Astrocyte (in vitro differentiated cells and primary cell): Measurements from ENCODE around the gene LINS1. TPM values are rescaled to one million over a fixed set of nuclear protein-coding genes. Genes with fewer than 3 reads are reported as not detected.
"Not testable (repeated sequence)": the region's sequence is repeated elsewhere in the genome, so short reads cannot be mapped to it uniquely, and the experiment has no call there.

Experiments used
- DNase-seq: peaks from one replicate; pipeline ENCODE4 v3.0.0-alpha.2; 2010; ENCODE audit warnings: low read depth
- FAIRE-seq: peaks from 2 replicates; lab custom pipeline; 2011; peaks lifted over from hg19 to GRCh38; lab: Jason Lieb, UNC
- H2AFZ ChIP-seq: 2 replicates; pipeline ENCODE4 v1.6.0; 2012; ENCODE audit warnings: low read depth, low read length, inconsistent platforms
- H3K27ac ChIP-seq: 2 replicates; pipeline ENCODE4 v1.5.1; 2011; ENCODE audit warnings: low read depth, low read length, inconsistent platforms
- H3K27me3 ChIP-seq: 2 replicates; pipeline ENCODE4 v1.6.0; 2011; ENCODE audit warnings: low read length, inconsistent platforms; ENCODE audit not compliant: insufficient read depth
- H3K36me3 ChIP-seq: 2 replicates; pipeline ENCODE4 v1.5.1; 2011; ENCODE audit warnings: low read length, inconsistent platforms; ENCODE audit not compliant: insufficient read depth
- H3K4me1 ChIP-seq: 2 replicates; pipeline ENCODE4 v1.5.1; 2011; ENCODE audit warnings: low read length, inconsistent platforms; ENCODE audit not compliant: insufficient read depth
- H3K4me2 ChIP-seq: 2 replicates; pipeline ENCODE4 v1.6.0; 2012; ENCODE audit warnings: low read length, inconsistent platforms
- H3K4me3 ChIP-seq: 2 replicates; pipeline ENCODE4 v1.5.1; 2011; ENCODE audit warnings: low read depth, mild to moderate bottlenecking, low read length, inconsistent platforms; ENCODE audit not compliant: insufficient read depth
- H3K79me2 ChIP-seq: 2 replicates; pipeline ENCODE4 v1.6.0; 2012; ENCODE audit warnings: mild to moderate bottlenecking, low read length, inconsistent platforms; ENCODE audit not compliant: insufficient read depth
- H3K9ac ChIP-seq: 2 replicates; pipeline ENCODE4 v1.6.0; 2012; ENCODE audit warnings: mild to moderate bottlenecking, low read length, inconsistent platforms
- H3K9me3 ChIP-seq: 2 replicates; pipeline ENCODE4 v1.5.1; 2012; ENCODE audit warnings: low read depth, mild to moderate bottlenecking, low read length, inconsistent platforms; ENCODE audit not compliant: insufficient read depth
- H4K20me1 ChIP-seq: 2 replicates; pipeline ENCODE4 v1.6.0; 2012; ENCODE audit warnings: low read length, inconsistent platforms; ENCODE audit not compliant: insufficient read depth
- H3K27ac Mint-ChIP-seq: one replicate; pipeline ENCODE4 v1.8.0; 2021; ENCODE audit warnings: mild to moderate bottlenecking, mixed read lengths; ENCODE audit not compliant: unreplicated experiment
- H3K27me3 Mint-ChIP-seq: one replicate; pipeline ENCODE4 v1.8.0; 2021; ENCODE audit warnings: low read depth, mixed read lengths; ENCODE audit not compliant: unreplicated experiment
- H3K36me3 Mint-ChIP-seq: one replicate; pipeline ENCODE4 v1.8.0; 2021; ENCODE audit warnings: low read depth, mixed read lengths; ENCODE audit not compliant: unreplicated experiment
- H3K4me1 Mint-ChIP-seq: one replicate; pipeline ENCODE4 v1.8.0; 2021; ENCODE audit warnings: low read depth, mixed read lengths; ENCODE audit not compliant: unreplicated experiment
- H3K4me3 Mint-ChIP-seq: one replicate; pipeline ENCODE4 v1.8.0; 2021; ENCODE audit warnings: mild to moderate bottlenecking, moderate library complexity, mixed read lengths; ENCODE audit not compliant: unreplicated experiment
- H3K9me3 Mint-ChIP-seq: one replicate; pipeline ENCODE4 v1.8.0; 2021; ENCODE audit warnings: mild to moderate bottlenecking, mixed read lengths; ENCODE audit not compliant: unreplicated experiment
- CTCF ChIP-seq: IDR thresholded peaks from 2 replicates; pipeline ENCODE4 v1.5.1; 2011; ENCODE audit warnings: low read depth, mild to moderate bottlenecking, inconsistent platforms, low read length, moderate library complexity; ENCODE audit not compliant: insufficient read depth
- EZH2 ChIP-seq: IDR thresholded peaks from 2 replicates; pipeline ENCODE4 v1.6.1; 2012; ENCODE audit warnings: mild to moderate bottlenecking, low read length, inconsistent platforms; ENCODE audit not compliant: insufficient read depth
- total RNA-seq: library from RNA; stranded (reverse); gene quantifications from 2 replicates; pipeline ENCODE4 v1.2.1, GENCODE V29; 2021

The LINS1 gene
- total RNA-seq, 1 donor from 2014 or later, result 10.7 TPM

- DNase-seq (peak; percentile 59), FAIRE-seq (no peak)
- H3K27me3 Mint-ChIP-seq, result no peaks in the 10 kb centered on the region
- H3K79me2 ChIP-seq, result peaks cover 85% of the 10 kb centered on the region
- H3K4me3 Mint-ChIP-seq, result no peak overlapping the region
- no peak overlapping the region for H3K9ac ChIP-seq
- no peaks in the 10 kb centered on the region for H3K27me3 ChIP-seq
- no peak overlapping the region for H3K27ac Mint-ChIP-seq
- H3K36me3 ChIP-seq, result no peaks in the 10 kb centered on the region
- no peak overlapping the region for H3K4me2 ChIP-seq
- H3K27ac ChIP-seq, result no peak overlapping the region
- H3K9me3 ChIP-seq, result peaks cover 11% of the 10 kb centered on the region
- TF ChIP-seq EZH2 (no peak), CTCF (no peak)
- no peaks in the 10 kb centered on the region for H3K4me1 ChIP-seq
- H3K4me3 ChIP-seq, result no peak overlapping the region
- peaks cover 5% of the 10 kb centered on the region for H3K4me1 Mint-ChIP-seq
- H4K20me1 ChIP-seq, result peaks cover 50% of the 10 kb centered on the region
- H2AFZ ChIP-seq, result no peak overlapping the region
- peaks cover 9% of the 10 kb centered on the region for H3K36me3 Mint-ChIP-seq
- peaks cover 4% of the 10 kb centered on the region for H3K9me3 Mint-ChIP-seq
These were observed 9.1 kb downstream of the LINS1 start for GRCh38 chr15:100592898-100593297.

DNA sequence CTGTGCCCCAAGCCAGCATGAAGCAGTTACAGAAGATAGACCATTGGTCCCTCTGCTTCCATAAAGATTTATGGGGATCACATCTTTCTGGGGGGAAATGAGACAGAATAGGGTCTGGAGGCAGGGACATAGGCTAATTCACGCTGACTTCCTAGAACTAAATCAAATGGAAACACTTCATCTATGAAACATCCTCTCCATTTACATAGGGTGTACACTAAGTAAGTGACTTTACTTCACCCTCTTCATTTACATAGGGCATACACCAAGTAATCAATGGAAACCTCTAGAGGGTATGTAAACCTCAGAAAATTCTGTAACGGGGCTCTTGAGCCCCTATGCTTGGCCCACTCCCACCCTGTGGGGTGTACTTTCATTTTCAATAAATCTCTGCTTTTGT is 10.1 kb downstream of the LINS1 start:
- Mint-ChIP-seq H3K9me3 (peaks cover 4% of the 10 kb centered on the region), H3K27ac (no peak overlapping the region), H3K4me1 (peaks cover 2% of the 10 kb centered on the region), H3K36me3 (peaks cover 12% of the 10 kb centered on the region), H3K27me3 (no peaks in the 10 kb centered on the region), H3K4me3 (no peak overlapping the region)
- Histone ChIP-seq H3K36me3 (no peaks in the 10 kb centered on the region), H3K79me2 (peaks cover 80% of the 10 kb centered on the region), H3K4me3 (no peak overlapping the region), H4K20me1 (peaks cover 46% of the 10 kb centered on the region), H3K9ac (no peak overlapping the region), H3K27me3 (no peaks in the 10 kb centered on the region), H3K4me2 (no peak overlapping the region), H3K9me3 (peaks cover 12% of the 10 kb centered on the region), H2AFZ (no peak overlapping the region), H3K4me1 (no peaks in the 10 kb centered on the region), H3K27ac (no peak overlapping the region)
- DNase-seq (no peak), FAIRE-seq (no peak)
- TF ChIP-seq CTCF (no peak), EZH2 (no peak)

DNA sequence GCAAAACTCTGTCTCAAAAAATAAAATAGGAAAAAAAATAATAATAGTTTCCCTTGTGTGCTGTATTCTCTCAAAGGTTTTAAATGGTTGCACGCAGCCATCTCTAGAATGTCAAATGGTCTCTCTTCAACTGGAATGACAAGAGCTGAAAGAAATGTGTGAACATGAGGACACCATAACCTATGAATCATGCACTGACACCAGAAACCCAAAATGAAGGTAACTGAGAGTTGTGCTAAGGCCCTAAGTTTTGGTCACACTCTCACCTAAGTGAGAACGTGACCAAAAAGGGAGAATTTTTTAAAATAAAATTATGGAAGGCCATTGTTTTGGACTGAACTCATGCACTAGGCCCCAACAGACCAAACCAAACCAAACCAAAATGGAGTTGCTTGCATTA is 10.8 kb downstream of the LINS1 start:
- not testable (repeated sequence) for H3K27ac Mint-ChIP-seq, H3K9ac ChIP-seq, H3K9me3 Mint-ChIP-seq, H3K4me1 Mint-ChIP-seq, H3K4me3 ChIP-seq, H3K27me3 ChIP-seq, H3K36me3 ChIP-seq, H3K27ac ChIP-seq, FAIRE-seq, H3K4me1 ChIP-seq, H2AFZ ChIP-seq, H3K4me2 ChIP-seq, H3K27me3 Mint-ChIP-seq, H3K4me3 Mint-ChIP-seq, DNase-seq
- peaks cover 12% of the 10 kb centered on the region for H3K9me3 ChIP-seq
- H3K36me3 Mint-ChIP-seq, result peaks cover 12% of the 10 kb centered on the region
- peaks cover 43% of the 10 kb centered on the region for H4K20me1 ChIP-seq
- H3K79me2 ChIP-seq, result peaks cover 76% of the 10 kb centered on the region
